IMR-90 (cell line): Measurements from ENCODE around the gene SETD2. TPM values are rescaled to one million over a fixed set of nuclear protein-coding genes. Genes with fewer than 3 reads are reported as not detected.

Source experiments
- ATAC-seq: fragments of 200-7000 bp; cut with Tn5 transposase; 2 replicates; pipeline ENCODE4 v1.9.1; 2020; ENCODE audit warnings: low read depth, mild to moderate bottlenecking, moderate library complexity
- BruUV-seq: library from RNA; stranded (reverse); fragments of 400-500 nt; replicated peaks from 2 replicates; lab custom pipeline; 2021; lab: Mats Ljungman, UMichigan
- CTCF ChIA-PET: fragments of 300-600 bp; formaldehyde crosslinking; extraction: SDS; loops from one replicate; lab custom pipeline; 2021; ENCODE audit warnings: antibody characterized with exemption; lab: Yijun Ruan, JAX
- POLR2A ChIA-PET: fragments of 300-600 bp; sonication (Branson Sonifier 250); formaldehyde crosslinking; loops from one replicate; lab custom pipeline; 2022; ENCODE audit warnings: antibody characterized with exemption; ENCODE audit not compliant: unreplicated experiment; lab: Charles Lee
- DNase-seq: peaks from one replicate; pipeline ENCODE4 v3.0.0; 2013
- H2AFZ ChIP-seq: replicated peaks from 2 replicates; pipeline ENCODE3; 2013; ENCODE audit warnings: low read length, mild to moderate bottlenecking; ENCODE audit not compliant: poor library complexity
- H2AK5ac ChIP-seq: 2 replicates; pipeline ENCODE4 v1.6.1; 2013; ENCODE audit warnings: low read depth, low read length, inconsistent platforms
- H2AK9ac ChIP-seq: replicated peaks from 2 replicates; pipeline ENCODE3; 2013; ENCODE audit warnings: mild to moderate bottlenecking, low read depth, low read length, moderate library complexity; ENCODE audit not compliant: poor library complexity
- H2BK120ac ChIP-seq: 2 replicates; pipeline ENCODE4 v1.6.1; 2013; ENCODE audit warnings: low read depth, low read length, inconsistent platforms
- H2BK15ac ChIP-seq: 3 replicates; pipeline ENCODE4 v1.6.1; 2013; ENCODE audit warnings: low read depth, low read length, inconsistent platforms
- H2BK20ac ChIP-seq: 2 replicates; pipeline ENCODE4 v1.6.1; 2013; ENCODE audit warnings: low read depth, mild to moderate bottlenecking, inconsistent platforms, low read length, moderate library complexity
- H2BK5ac ChIP-seq: 2 replicates; pipeline ENCODE4 v1.6.1; 2013; ENCODE audit warnings: mild to moderate bottlenecking, low read depth, low read length, inconsistent platforms; ENCODE audit not compliant: poor library complexity, severe bottlenecking
- H3K14ac ChIP-seq: replicated peaks from 2 replicates; pipeline ENCODE4 v1.6.1; 2013; ENCODE audit warnings: low read depth, low read length, inconsistent platforms
- H3K18ac ChIP-seq: 2 replicates; pipeline ENCODE4 v1.6.1; 2013; ENCODE audit warnings: low read depth, low read length, control low read depth
- H3K23ac ChIP-seq: 2 replicates; pipeline ENCODE4 v1.6.1; 2013; ENCODE audit warnings: low read depth, low read length, inconsistent platforms
- H3K27ac ChIP-seq: 2 replicates; pipeline ENCODE4 v1.5.1; 2013; ENCODE audit warnings: mild to moderate bottlenecking, control low read depth, low read length; ENCODE audit not compliant: insufficient read depth
- H3K27me3 ChIP-seq: 2 replicates; pipeline ENCODE4 v1.6.1; 2013; ENCODE audit warnings: low read length; ENCODE audit not compliant: control insufficient read depth, insufficient read depth
- H3K36me3 ChIP-seq: 2 replicates; pipeline ENCODE4 v1.6.1; 2013; ENCODE audit warnings: low read length, mixed read lengths; ENCODE audit not compliant: control insufficient read depth, insufficient read depth
- H3K4ac ChIP-seq: 2 replicates; pipeline ENCODE4 v1.6.1; 2013; ENCODE audit warnings: low read depth, low read length, inconsistent platforms
- H3K4me1 ChIP-seq: 2 replicates; pipeline ENCODE4 v1.6.1; 2013; ENCODE audit warnings: low read length, mixed read lengths; ENCODE audit not compliant: control insufficient read depth, insufficient read depth
- H3K4me2 ChIP-seq: 2 replicates; pipeline ENCODE4 v1.6.1; 2013; ENCODE audit warnings: low read depth, mild to moderate bottlenecking, control low read depth, low read length, moderate library complexity
- H3K4me3 ChIP-seq: 2 replicates; pipeline ENCODE4 v1.5.1; 2013; ENCODE audit warnings: low read depth, mild to moderate bottlenecking, control low read depth, low read length, moderate library complexity; ENCODE audit not compliant: insufficient read depth
- H3K56ac ChIP-seq: 2 replicates; pipeline ENCODE4 v1.6.1; 2013; ENCODE audit warnings: low read length, inconsistent platforms; ENCODE audit not compliant: insufficient read depth; ENCODE audit errors: extremely low read depth
- H3K79me1 ChIP-seq, 2 experiments: 2 replicates each; pipeline ENCODE4 v1.6.1; 2013; ENCODE audit warnings: low read length in 2 of 2, inconsistent platforms in 1 of 2, low read depth in 1 of 2
- H3K9ac ChIP-seq: 2 replicates; pipeline ENCODE4 v1.6.1; 2013; ENCODE audit warnings: low read depth, low read length, control low read depth
- H3K9me1 ChIP-seq: 2 replicates; pipeline ENCODE4 v1.6.1; 2013; ENCODE audit warnings: low read length, inconsistent platforms; ENCODE audit not compliant: insufficient read depth
- H3K9me3 ChIP-seq: 2 replicates; pipeline ENCODE4 v1.6.1; 2013; ENCODE audit warnings: low read length; ENCODE audit not compliant: control insufficient read depth, insufficient read depth
- H4K20me1 ChIP-seq: 2 replicates; pipeline ENCODE4 v1.6.1; 2013; ENCODE audit warnings: low read length, inconsistent platforms; ENCODE audit not compliant: insufficient read depth
- H4K5ac ChIP-seq: 2 replicates; pipeline ENCODE4 v1.6.1; 2013; ENCODE audit warnings: mild to moderate bottlenecking, low read depth, low read length, control low read depth
- H4K8ac ChIP-seq, 2 experiments: 2 replicates each; pipeline ENCODE4 v1.6.1; 2013; ENCODE audit warnings: low read depth in 2 of 2, low read length in 2 of 2, control low read depth in 1 of 2, inconsistent platforms in 1 of 2
- H4K91ac ChIP-seq: 2 replicates; pipeline ENCODE4 v1.6.1; 2013; ENCODE audit warnings: low read depth, low read length, inconsistent platforms; ENCODE audit not compliant: insufficient read depth
- CEBPB ChIP-seq: IDR thresholded peaks from 2 replicates; pipeline ENCODE4 v1.6.1; 2012; ENCODE audit warnings: low read depth, low read length, improper control_type of control experiment
- CHD1 ChIP-seq: IDR thresholded peaks from 2 replicates; pipeline ENCODE4 v1.6.1; 2012; ENCODE audit warnings: low read depth, low read length, improper control_type of control experiment
- ELK1 ChIP-seq: fragments of 150-350 bp; IDR thresholded peaks from 2 replicates; pipeline ENCODE4 v1.6.1; 2016; ENCODE audit warnings: low read depth, mild to moderate bottlenecking, low read length, moderate library complexity, borderline replicate concordance
- MAFK ChIP-seq: IDR thresholded peaks from 2 replicates; pipeline ENCODE4 v1.6.1; 2012; ENCODE audit warnings: low read depth, low read length, improper control_type of control experiment
- MAZ ChIP-seq: IDR thresholded peaks from 2 replicates; pipeline ENCODE4 v1.6.1; 2012; ENCODE audit warnings: low read depth, mild to moderate bottlenecking, low read length, improper control_type of control experiment, moderate library complexity, borderline replicate concordance
- MXI1 ChIP-seq: IDR thresholded peaks from 2 replicates; pipeline ENCODE4 v1.6.1; 2012; ENCODE audit warnings: low read depth, mild to moderate bottlenecking, low read length, moderate library complexity, borderline replicate concordance
- NFE2L2 ChIP-seq: fragments of 150-350 bp; IDR thresholded peaks from 2 replicates; pipeline ENCODE4 v1.6.1; 2016; ENCODE audit warnings: low read depth, mild to moderate bottlenecking, low read length
- RAD21 ChIP-seq: IDR thresholded peaks from 2 replicates; pipeline ENCODE4 v1.6.1; 2012; ENCODE audit warnings: low read length, improper control_type of control experiment
- RCOR1 ChIP-seq: IDR thresholded peaks from 2 replicates; pipeline ENCODE4 v1.6.1; 2012; ENCODE audit warnings: mild to moderate bottlenecking, low read length, improper control_type of control experiment; ENCODE audit not compliant: insufficient replicate concordance
- RFX5 ChIP-seq: IDR thresholded peaks from 2 replicates; pipeline ENCODE4 v1.8.0; 2012; ENCODE audit warnings: low read depth, mild to moderate bottlenecking, low read length, moderate library complexity
- SMC3 ChIP-seq: fragments of 150-350 bp; IDR thresholded peaks from 2 replicates; pipeline ENCODE4 v1.6.1; 2016; ENCODE audit warnings: low read depth, mild to moderate bottlenecking, antibody characterized with exemption, low read length, moderate library complexity
- USF2 ChIP-seq: fragments of 150-350 bp; IDR thresholded peaks from 2 replicates; pipeline ENCODE4 v1.6.1; 2017; ENCODE audit warnings: mild to moderate bottlenecking, antibody characterized with exemption, low read length, low read depth
- WGBS, 2 experiments: methylation state at CpG; one replicate each; pipeline versions ENCODE4 v1.1.5 to v1.1.7; 2013; ENCODE audit warnings: missing lambda C conversion rate in 2 of 2; ENCODE audit not compliant: insufficient read length in 1 of 2; ENCODE audit errors: extremely low coverage in 2 of 2; 5-methylcytosine and 5-hydroxymethylcytosine counted together
- dilution Hi-C: fragments of 300-500 bp; cut with HindIII; formaldehyde crosslinking; loops from one replicate; pipeline ENCODE4 v1.14.3; 2018; ENCODE audit warnings: low sequenced_read_pairs; ENCODE audit not compliant: unreplicated experiment
- in situ Hi-C: fragments of 300-500 bp; cut with MboI; formaldehyde crosslinking; loops from 3 replicates; pipeline ENCODE4 v1.14.3; 2019; ENCODE audit warnings: low sequenced_read_pairs, inconsistent platforms, mixed read lengths
- intact Hi-C: fragments of 100-400 bp; cut with micrococcal nuclease; formaldehyde crosslinking; loops from 2 replicates; pipeline ENCODE4 v1.10.0; 2022
- polyA plus RNA-seq, 3 experiments: library from polyadenylated mRNA; depleted of rRNA; stranded (reverse); fragments of >200 nt; gene quantifications; 2 replicates each; pipeline ENCODE4 v1.2.3, GENCODE V29; 2012; ENCODE audit warnings: low replicate concordance in 1 of 3
- total RNA-seq: library from RNA; depleted of rRNA; stranded (reverse); fragments of >200 nt; gene quantifications from 2 replicates; pipeline ENCODE4 v1.2.3, GENCODE V29; 2012
- TF ChIP-seq, protein P1 (sequence below): conservative IDR thresholded peaks from 2 replicates; pipeline ENCODE4 v1.5.1; 2012; ENCODE audit warnings: mild to moderate bottlenecking, low read depth, low read length, improper control_type of control experiment

The SETD2 gene
- total and polyA plus RNA-seq, 2 of the 4 experiments (the other 2 are of a cell fraction), result 18.3 to 20.1 TPM

- Histone ChIP-seq H3K23ac (no peak overlapping the region), H2AK9ac (no peak overlapping the region), H4K8ac (no peak overlapping the region), H3K9me3 (no peaks in the 10 kb centered on the region), H2BK20ac (no peak overlapping the region), H4K5ac (no peak overlapping the region), H3K27me3 (no peaks in the 10 kb centered on the region), H3K9ac (no peak overlapping the region), H3K14ac (no peak overlapping the region), H3K79me1 (peaks cover 35 to 40% of the 10 kb centered on the region in 2 experiments), H3K56ac (no peak overlapping the region), H2BK5ac (no peak overlapping the region), H2AK5ac (no peak overlapping the region), H3K18ac (no peak overlapping the region), H4K20me1 (peaks cover 6% of the 10 kb centered on the region; the same call in 1 of the 2 replicates), H3K4me2 (no peak overlapping the region), H2BK120ac (no peak overlapping the region), H4K91ac (no peak overlapping the region), H3K9me1 (peaks cover 6% of the 10 kb centered on the region), H2AFZ (no peak overlapping the region), H3K4me3 (no peak overlapping the region), H3K4me1 (no peaks in the 10 kb centered on the region), H3K4ac (no peak overlapping the region), H3K36me3 (peaks cover 10% of the 10 kb centered on the region), H2BK15ac (no peak overlapping the region), H3K27ac (no peak overlapping the region)
- dilution Hi-C loops (no loop called here), intact Hi-C loops (no loop called here), in situ Hi-C loops (no loop called here)
- no peak for DNase-seq
- BruUV-seq, result no TSS peak
- WGBS, 2 experiments, result no CpG with 5 or more reads among the region's 1 CpG
- no peak for TF ChIP-seq ELK1
- TF ChIP-seq RCOR1, result no peak
- TF ChIP-seq RAD21, result no peak
- TF ChIP-seq MXI1, result no peak
- no peak for TF ChIP-seq RFX5
- TF ChIP-seq SMC3, result no peak
- TF ChIP-seq, protein P1, sequence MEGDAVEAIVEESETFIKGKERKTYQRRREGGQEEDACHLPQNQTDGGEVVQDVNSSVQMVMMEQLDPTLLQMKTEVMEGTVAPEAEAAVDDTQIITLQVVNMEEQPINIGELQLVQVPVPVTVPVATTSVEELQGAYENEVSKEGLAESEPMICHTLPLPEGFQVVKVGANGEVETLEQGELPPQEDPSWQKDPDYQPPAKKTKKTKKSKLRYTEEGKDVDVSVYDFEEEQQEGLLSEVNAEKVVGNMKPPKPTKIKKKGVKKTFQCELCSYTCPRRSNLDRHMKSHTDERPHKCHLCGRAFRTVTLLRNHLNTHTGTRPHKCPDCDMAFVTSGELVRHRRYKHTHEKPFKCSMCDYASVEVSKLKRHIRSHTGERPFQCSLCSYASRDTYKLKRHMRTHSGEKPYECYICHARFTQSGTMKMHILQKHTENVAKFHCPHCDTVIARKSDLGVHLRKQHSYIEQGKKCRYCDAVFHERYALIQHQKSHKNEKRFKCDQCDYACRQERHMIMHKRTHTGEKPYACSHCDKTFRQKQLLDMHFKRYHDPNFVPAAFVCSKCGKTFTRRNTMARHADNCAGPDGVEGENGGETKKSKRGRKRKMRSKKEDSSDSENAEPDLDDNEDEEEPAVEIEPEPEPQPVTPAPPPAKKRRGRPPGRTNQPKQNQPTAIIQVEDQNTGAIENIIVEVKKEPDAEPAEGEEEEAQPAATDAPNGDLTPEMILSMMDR, result no peak
- no peak for TF ChIP-seq CHD1
- no peak for TF ChIP-seq MAFK
- no peak for TF ChIP-seq MAZ
- no peak for TF ChIP-seq USF2
- TF ChIP-seq CEBPB, result no peak
- TF ChIP-seq NFE2L2, result no peak
- no peak for ATAC-seq
- ChIA-PET CTCF (no interaction called here), POLR2A (no interaction called here)
Observed at GRCh38 chr3:47065058-47065457, 98.9 kb downstream of the SETD2 start.
